Smooth muscle cell (in vitro differentiated cells): ENCODE results near the gene CYP2C19. TPM values are rescaled to one million over a fixed set of nuclear protein-coding genes. Genes with fewer than 3 reads are reported as not detected.
"Not testable (repeated sequence)": the region's sequence is repeated elsewhere in the genome, so short reads cannot be mapped to it uniquely, and the experiment has no call there.

Source experiments
- DNase-seq: peaks from one replicate; lab custom pipeline; 2025; ENCODE audit not compliant: unreplicated experiment; lab: John Stamatoyannopoulos, UW
- H2AFZ ChIP-seq: fragments of 200-600 bp; sonication (generic); 2 replicates; pipeline ENCODE4 v1.6.0; 2016; ENCODE audit warnings: antibody characterized with exemption, low read depth, mild to moderate bottlenecking
- H3F3A ChIP-seq: fragments of 200-600 bp; sonication (generic); 2 replicates; pipeline ENCODE4 v1.6.0; 2017; ENCODE audit warnings: antibody characterized with exemption, low read depth
- H3K27ac ChIP-seq: fragments of 200-600 bp; sonication (generic); 2 replicates; pipeline ENCODE4 v1.5.1; 2016; ENCODE audit warnings: low read depth, mild to moderate bottlenecking
- H3K27me3 ChIP-seq: fragments of 200-600 bp; sonication (generic); 2 replicates; pipeline ENCODE4 v1.6.1; 2016; ENCODE audit warnings: low read depth, mild to moderate bottlenecking
- H3K36me3 ChIP-seq: fragments of 200-600 bp; sonication (generic); 2 replicates; pipeline ENCODE4 v1.5.1; 2016; ENCODE audit warnings: low read depth
- H3K4me1 ChIP-seq: fragments of 200-600 bp; sonication (generic); 2 replicates; pipeline ENCODE4 v1.5.1; 2016; ENCODE audit warnings: low read depth
- H3K4me2 ChIP-seq: fragments of 200-600 bp; sonication (generic); 2 replicates; pipeline ENCODE4 v1.6.0; 2016; ENCODE audit warnings: mild to moderate bottlenecking
- H3K4me3 ChIP-seq: fragments of 200-600 bp; sonication (generic); 2 replicates; pipeline ENCODE4 v1.5.1; 2016; ENCODE audit warnings: mild to moderate bottlenecking
- H3K79me2 ChIP-seq: fragments of 200-600 bp; sonication (generic); 2 replicates; pipeline ENCODE4 v1.6.0; 2016; ENCODE audit warnings: low read depth, mild to moderate bottlenecking
- H3K9ac ChIP-seq: fragments of 200-600 bp; sonication (generic); 2 replicates; pipeline ENCODE4 v1.6.0; 2016; ENCODE audit warnings: low read depth
- H3K9me3 ChIP-seq: fragments of 200-600 bp; sonication (generic); replicated peaks from 2 replicates; pipeline ENCODE4 v1.5.1; 2016; ENCODE audit warnings: low read depth
- H4K20me1 ChIP-seq: fragments of 200-600 bp; sonication (generic); 2 replicates; pipeline ENCODE4 v1.6.0; 2016; ENCODE audit warnings: low read depth
- WGBS: methylation state at CpG from one replicate; pipeline ENCODE4 v1.1.7; 2016; ENCODE audit warnings: low lambda C conversion rate; 5-methylcytosine and 5-hydroxymethylcytosine counted together
- polyA plus RNA-seq: library from polyadenylated mRNA; unstranded; fragments of >200 nt; fragmentation: Nextera tagmentation; extraction: Ambion mirVana; gene quantifications from 2 replicates; pipeline ENCODE4 v1.2.1, GENCODE V29; 2016
- total RNA-seq: library from RNA; depleted of rRNA; stranded (reverse); fragments of >200 nt; gene quantifications from 2 replicates; pipeline ENCODE4 v1.2.3, GENCODE V29; 2014
- TF ChIP-seq, protein P1 (sequence below): fragments of 200-600 bp; sonication (generic); IDR thresholded peaks from 2 replicates; pipeline ENCODE4 v1.5.1; 2017; ENCODE audit warnings: borderline replicate concordance, mild to moderate bottlenecking, antibody characterized with exemption; ENCODE audit not compliant: insufficient read depth, poor library complexity, severe bottlenecking

Gene CYP2C19
- total and polyA plus RNA-seq, 2 experiments from 2014 or later: 0.10 to 0.76 TPM

- TF ChIP-seq, protein P1, sequence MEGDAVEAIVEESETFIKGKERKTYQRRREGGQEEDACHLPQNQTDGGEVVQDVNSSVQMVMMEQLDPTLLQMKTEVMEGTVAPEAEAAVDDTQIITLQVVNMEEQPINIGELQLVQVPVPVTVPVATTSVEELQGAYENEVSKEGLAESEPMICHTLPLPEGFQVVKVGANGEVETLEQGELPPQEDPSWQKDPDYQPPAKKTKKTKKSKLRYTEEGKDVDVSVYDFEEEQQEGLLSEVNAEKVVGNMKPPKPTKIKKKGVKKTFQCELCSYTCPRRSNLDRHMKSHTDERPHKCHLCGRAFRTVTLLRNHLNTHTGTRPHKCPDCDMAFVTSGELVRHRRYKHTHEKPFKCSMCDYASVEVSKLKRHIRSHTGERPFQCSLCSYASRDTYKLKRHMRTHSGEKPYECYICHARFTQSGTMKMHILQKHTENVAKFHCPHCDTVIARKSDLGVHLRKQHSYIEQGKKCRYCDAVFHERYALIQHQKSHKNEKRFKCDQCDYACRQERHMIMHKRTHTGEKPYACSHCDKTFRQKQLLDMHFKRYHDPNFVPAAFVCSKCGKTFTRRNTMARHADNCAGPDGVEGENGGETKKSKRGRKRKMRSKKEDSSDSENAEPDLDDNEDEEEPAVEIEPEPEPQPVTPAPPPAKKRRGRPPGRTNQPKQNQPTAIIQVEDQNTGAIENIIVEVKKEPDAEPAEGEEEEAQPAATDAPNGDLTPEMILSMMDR: no peak
- Histone ChIP-seq H3K36me3 (no peaks in the 10 kb centered on the region), H3K9me3 (no peaks in the 10 kb centered on the region), H2AFZ (no peak overlapping the region), H3F3A (no peaks in the 10 kb centered on the region), H3K4me1 (no peaks in the 10 kb centered on the region), H3K9ac (no peak overlapping the region), H3K4me3 (no peak overlapping the region), H3K27ac (no peak overlapping the region), H3K4me2 (no peak overlapping the region), H4K20me1 (no peaks in the 10 kb centered on the region), H3K27me3 (no peaks in the 10 kb centered on the region), H3K79me2 (no peaks in the 10 kb centered on the region)
- 74% methylated on average over 5 of the region's 5 CpGs for WGBS
- DNase-seq: no peak
Measured at GRCh38 chr10:94777886-94778458, 15.5 kb downstream of the CYP2C19 start.

DNA sequence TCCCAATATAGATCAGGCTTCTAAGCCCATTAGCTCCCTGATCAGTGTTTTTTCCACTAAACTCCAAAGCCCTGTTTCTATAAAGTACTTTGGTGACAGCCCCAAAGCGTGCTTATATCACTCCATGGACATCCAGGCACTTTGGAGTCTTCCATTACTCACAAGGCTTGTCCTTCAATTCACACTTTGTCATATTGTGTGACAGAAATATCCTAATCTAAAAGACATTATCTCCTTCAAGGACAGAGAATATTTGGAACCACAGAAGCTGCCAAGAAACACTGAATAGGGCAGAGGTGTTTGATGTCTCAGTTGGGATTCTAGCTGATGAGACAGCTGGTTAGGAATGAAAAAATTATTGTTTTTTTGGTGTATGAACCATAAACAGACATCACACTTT, 18.4 kb downstream of the CYP2C19 start:
- Histone ChIP-seq H3K4me3 (no peak overlapping the region), H4K20me1 (no peaks in the 10 kb centered on the region), H3F3A (no peaks in the 10 kb centered on the region), H3K9me3 (no peaks in the 10 kb centered on the region), H3K9ac (no peak overlapping the region), H3K4me1 (no peaks in the 10 kb centered on the region), H3K36me3 (no peaks in the 10 kb centered on the region), H3K27me3 (no peaks in the 10 kb centered on the region), H3K79me2 (no peaks in the 10 kb centered on the region), H3K4me2 (no peak overlapping the region), H2AFZ (no peak overlapping the region), H3K27ac (no peak overlapping the region)
- 74% methylated on average over 1 of the region's 1 CpG for WGBS
- DNase-seq: no peak
- TF ChIP-seq, protein P1: no peak

- no peaks in the 10 kb centered on the region for H3K4me1 ChIP-seq
- H3K9ac ChIP-seq: no peak overlapping the region
- no peak overlapping the region for H2AFZ ChIP-seq
- H3K4me3 ChIP-seq: no peak overlapping the region
- DNase-seq: no peak
- TF ChIP-seq, protein P1: no peak
- no peak overlapping the region for H3K4me2 ChIP-seq
- no peaks in the 10 kb centered on the region for H3K79me2 ChIP-seq
- H3K9me3 ChIP-seq: no peaks in the 10 kb centered on the region
- H3K27me3 ChIP-seq: no peaks in the 10 kb centered on the region
- no peaks in the 10 kb centered on the region for H3F3A ChIP-seq
- no peaks in the 10 kb centered on the region for H4K20me1 ChIP-seq
- H3K27ac ChIP-seq: no peak overlapping the region
- no peaks in the 10 kb centered on the region for H3K36me3 ChIP-seq
Measured at GRCh38 chr10:94784256-94784655, 21.8 kb downstream of the CYP2C19 start.

DNA sequence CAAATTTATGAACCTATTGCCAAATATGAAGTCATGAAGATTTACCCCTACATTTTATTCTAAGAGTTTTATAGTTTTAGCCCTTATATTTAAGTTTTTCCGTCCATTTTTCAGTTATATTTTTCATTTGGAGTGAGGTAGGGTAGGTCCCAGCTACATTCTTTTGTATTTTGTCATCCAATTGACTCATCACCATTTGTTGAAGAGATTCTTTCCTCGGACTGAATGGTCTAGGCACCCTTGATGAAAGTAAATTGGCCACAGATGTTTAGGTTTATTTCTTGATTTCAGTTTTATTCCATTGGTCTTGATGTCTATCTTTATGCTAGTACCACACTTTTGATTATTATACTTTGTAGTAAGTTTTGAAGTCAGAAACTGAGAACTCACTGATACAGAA, 22.7 kb downstream of the CYP2C19 start:
- H4K20me1 ChIP-seq: no peaks in the 10 kb centered on the region
- DNase-seq: no peak
- no peak overlapping the region for H3K4me3 ChIP-seq
- no peaks in the 10 kb centered on the region for H3K36me3 ChIP-seq
- no peaks in the 10 kb centered on the region for H3F3A ChIP-seq
- WGBS: 61% methylated on average over 2 of the region's 2 CpGs
- H3K9me3 ChIP-seq: no peaks in the 10 kb centered on the region
- H3K4me1 ChIP-seq: no peaks in the 10 kb centered on the region
- H2AFZ ChIP-seq: no peak overlapping the region
- H3K79me2 ChIP-seq: no peaks in the 10 kb centered on the region
- H3K9ac ChIP-seq: no peak overlapping the region
- no peak overlapping the region for H3K27ac ChIP-seq
- H3K4me2 ChIP-seq: no peak overlapping the region
- H3K27me3 ChIP-seq: no peaks in the 10 kb centered on the region
- TF ChIP-seq, protein P1: no peak

DNA sequence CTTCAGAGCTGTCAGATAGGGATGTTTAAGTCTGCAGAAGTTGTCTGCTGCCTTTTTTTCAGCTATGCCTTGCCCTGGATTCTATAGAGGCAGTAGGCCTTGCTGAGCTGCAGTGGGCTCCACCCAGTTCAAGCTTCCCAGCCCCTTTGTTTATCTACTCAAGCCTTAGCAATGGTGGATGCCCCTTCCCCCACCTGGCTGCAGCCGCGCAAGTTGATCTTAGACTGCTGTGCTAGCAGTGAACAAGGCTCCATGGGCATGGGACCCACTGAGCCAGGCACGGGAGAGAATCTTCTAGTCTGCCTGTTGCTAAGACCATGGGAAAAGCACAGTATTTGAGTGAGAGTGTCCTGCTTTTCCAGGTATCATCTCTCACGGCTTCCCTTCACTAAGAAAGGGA, 38.1 kb downstream of the CYP2C19 start:
- H3K4me1 ChIP-seq, H4K20me1 ChIP-seq, H3K4me2 ChIP-seq, DNase-seq, H3K9me3 ChIP-seq, H2AFZ ChIP-seq, H3F3A ChIP-seq, H3K27me3 ChIP-seq, H3K4me3 ChIP-seq, H3K9ac ChIP-seq, H3K79me2 ChIP-seq, H3K27ac ChIP-seq, H3K36me3 ChIP-seq: not testable (repeated sequence)
- WGBS: 84% methylated on average over 4 of the region's 4 CpGs
